ENCODE measurements around the gene CFAP74. TPM values are rescaled to one million over a fixed set of nuclear protein-coding genes. Genes with fewer than 3 reads are reported as not detected.

CFAP74 gene
- total and polyA plus RNA-seq, 9 of the 15 experiments (the other 6 are each of a cell fraction or from before 2014, with no cell fraction given), result 0.03 to 0.15 (median 0.05) TPM; not detected in 6

- intact Hi-C loops (cut with micrococcal nuclease), result no loop called here
- no peak overlapping the region for H3K4me3 ChIP-seq
Observed at GRCh38 chr1:1900883-1901640, 102.5 kb downstream of the CFAP74 start.

More at GRCh38 chr1:1900883-1901640, 102.5 kb downstream of the CFAP74 start:
- peak; percentile 58 for FAIRE-seq
- peak overlapping the region in 1 of 2 experiments; percentile 67; a peak in 1 of 4 replicates for H3K9ac ChIP-seq (ENCODE audit: insufficient read depth in 1 of 2, low read depth in 2 of 2, low read length in 2 of 2)
- H3K9me3 ChIP-seq (replicated peaks; ENCODE audit: control insufficient read depth, insufficient read depth, low read depth, low read length), result peaks cover 4% of the 10 kb centered on the region; the same call in 1 of the 2 replicates
- in situ Hi-C loops (cut with MboI), result no loop called here
- no peak overlapping the region for H2AFZ ChIP-seq (ENCODE audit: low read depth, low read length)
- H3K79me2 ChIP-seq (ENCODE audit: control insufficient read depth, insufficient read depth, low read length), result no peaks in the 10 kb centered on the region
- H3K27me3 ChIP-seq (ENCODE audit: control insufficient read depth in 2 of 2, insufficient read depth in 2 of 2, low read length in 2 of 2), result peaks cover 0 to 2% of the 10 kb centered on the region in 2 experiments; a peak in 3 of 5 replicates
- DNase-seq (ENCODE audit: extremely low read depth in 1 of 4, low spot score in 3 of 4), result no peak
- TF ChIP-seq ZNF512 (tag; IDR thresholded peaks at IDR 0.05) (peak; percentile 91), SNRNP70 (optimal IDR thresholded peaks at IDR 0.05; ENCODE audit: low read depth, low read length) (no peak), MTA1 (IDR thresholded peaks at IDR 0.05; ENCODE audit: borderline replicate concordance) (0 out of 2 replicates have a peak, but pooled peaks have one; percentile 28), ZFP36 (IDR thresholded peaks at IDR 0.05; ENCODE audit: low read depth, low read length, partially characterized antibody) (no peak), EGR1 (conservative IDR thresholded peaks at IDR 0.05) (peak; percentile 17; the same call in 1 of the 2 replicates), TAF1 (IDR thresholded peaks at IDR 0.05; ENCODE audit: control insufficient read depth, extremely low read depth, insufficient read depth, low read length, severe bottlenecking) (no peak), HDAC1 (IDR thresholded peaks at IDR 0.05) (0 out of 4 replicates have a peak, but pooled peaks of 1 of the 2 experiments have one; percentile 26), CCAR2 (IDR thresholded peaks at IDR 0.05; ENCODE audit: low read depth, low read length) (no peak), NFYB (IDR thresholded peaks at IDR 0.05; ENCODE audit: extremely low read depth, insufficient read length) (no peak), CSDE1 (IDR thresholded peaks at IDR 0.05) (0 out of 4 replicates have a peak, but pooled peaks of 1 of the 2 experiments have one; percentile 54), FOXA1 (IDR thresholded peaks at IDR 0.05; ENCODE audit: borderline replicate concordance) (no peak)
- H3K4me1 ChIP-seq (replicated peaks in 1 of 2; ENCODE audit: control insufficient read depth in 2 of 2, insufficient read depth in 2 of 2, low read length in 2 of 2), result peaks cover 5 to 27% of the 10 kb centered on the region in 2 experiments; a peak in 4 of 5 replicates
- no peaks in the 10 kb centered on the region for H3K36me3 ChIP-seq (ENCODE audit: control insufficient read depth, insufficient read depth, low read length)
- WGBS (ENCODE audit: insufficient coverage, low coverage, missing lambda C conversion rate), result 40% methylated on average over 13 of the region's 14 CpGs
- no peaks in the 10 kb centered on the region for H4K20me1 ChIP-seq (replicated peaks; ENCODE audit: control insufficient read depth, insufficient read depth, low read length)
- POLR2A ChIA-PET, result interaction anchor here (1.1 to 2.0 kb wide), 6 partner anchors 8 to 46 kb away, joined by 3 to 10 read pairs (median 6); partner anchors contain the start of gene CALML6
- no peak for ATAC-seq
- no peak overlapping the region for H3K4me2 ChIP-seq (ENCODE audit: insufficient read depth, low read length)
- CTCF ChIA-PET (ENCODE audit: low intra/inter-chr PET ratio), result interaction anchor here (0.7 kb wide), 1 partner anchor 112 kb away, joined by 3 read pairs; no protein-coding TSS in a partner anchor
- H3K27ac ChIP-seq (ENCODE audit: extremely low read depth, low read depth, low read length), result no peak overlapping the region
- no TSS peak for BruUV-seq (replicated peaks)
- H3K9me1 ChIP-seq (ENCODE audit: control insufficient read depth, insufficient read depth, low read length), result no peaks in the 10 kb centered on the region
